ENCODE measurements around the gene STK36. TPM values are rescaled to one million over a fixed set of nuclear protein-coding genes. Genes with fewer than 3 reads are reported as not detected.

The STK36 gene
- total RNA-seq (2014; rRNA removed; shearing (Covaris generic)) = 11.3 and 12.6 TPM in 2 replicates
- 9.4 and 13.2 TPM in 2 replicates for polyA plus RNA-seq (2015; cell fraction: cytosol; rRNA removed)
- polyA plus RNA-seq (2015; cell fraction: nucleus; rRNA removed) = 268 and 351 TPM in 2 replicates

DNA sequence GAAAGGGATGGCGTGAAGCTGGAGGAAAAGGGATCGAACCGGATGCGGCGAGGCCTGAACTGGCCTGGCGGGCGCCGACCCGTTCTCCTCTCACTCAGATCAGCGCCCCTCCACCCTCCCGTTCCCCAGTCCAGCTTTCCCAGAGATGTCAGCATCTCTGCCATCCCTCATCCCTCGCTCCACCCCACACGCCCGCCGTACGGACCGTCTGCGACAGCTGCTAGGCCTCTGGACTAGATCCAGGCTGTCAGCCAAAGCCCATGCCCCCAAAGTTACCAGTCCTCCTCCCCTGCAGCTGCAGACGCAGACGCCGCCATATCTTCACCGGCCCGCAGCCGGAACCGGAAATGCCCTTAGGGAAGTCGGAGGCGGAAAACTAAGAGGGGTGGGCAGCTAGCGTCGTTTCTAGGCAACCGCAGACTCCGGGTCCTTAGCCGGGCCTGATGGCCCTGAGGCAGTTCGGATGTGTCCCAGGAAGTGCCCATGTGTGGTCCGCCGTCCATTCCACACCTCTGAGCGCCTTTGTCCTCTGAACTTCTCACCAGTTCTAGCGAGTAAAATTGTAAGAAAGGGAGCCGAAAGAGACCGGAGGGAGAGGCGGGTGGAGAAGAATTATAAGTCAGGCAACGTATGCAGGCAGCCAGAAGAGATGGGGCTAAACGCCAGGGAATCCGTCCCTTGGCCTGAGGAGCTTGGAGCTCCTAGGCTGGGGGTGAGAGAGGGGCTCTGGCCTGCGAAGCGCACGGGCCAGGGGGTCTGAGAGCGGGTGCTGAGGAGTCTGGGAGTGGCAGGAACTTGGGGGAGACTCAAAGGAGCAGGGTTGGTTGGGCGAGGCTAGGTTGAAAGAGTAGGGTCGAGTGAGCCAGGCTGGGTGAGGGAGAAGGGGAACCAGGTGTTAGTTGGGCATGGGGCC is at the start of gene STK36, which contains the start of gene RNF25:
TSS of gene STK36 (plus strand) at position 433 of the 913 bp plus-strand sequence. CDS start 744 bp downstream, outside the sequence.
TSS of gene RNF25 (minus strand) at position 349 of the 913 bp plus-strand sequence. CDS start at position 317, 32 bp downstream.
- peak; percentile 90 for DNase-seq (ENCODE audit: low read depth, low spot score)
- in situ Hi-C loops (cut with HindIII; ENCODE audit: low pct_unique_long_range_greater_than_20kb, low sequenced_read_pairs) = no loop called here

- in situ Hi-C loops (cut with HindIII; ENCODE audit: low pct_unique_long_range_greater_than_20kb, low sequenced_read_pairs) = no loop called here
- DNase-seq (ENCODE audit: low read depth, low spot score) = no peak
These were observed 49.1 kb upstream of the STK36 start for GRCh38 chr2:218622606-218623365.

DNA sequence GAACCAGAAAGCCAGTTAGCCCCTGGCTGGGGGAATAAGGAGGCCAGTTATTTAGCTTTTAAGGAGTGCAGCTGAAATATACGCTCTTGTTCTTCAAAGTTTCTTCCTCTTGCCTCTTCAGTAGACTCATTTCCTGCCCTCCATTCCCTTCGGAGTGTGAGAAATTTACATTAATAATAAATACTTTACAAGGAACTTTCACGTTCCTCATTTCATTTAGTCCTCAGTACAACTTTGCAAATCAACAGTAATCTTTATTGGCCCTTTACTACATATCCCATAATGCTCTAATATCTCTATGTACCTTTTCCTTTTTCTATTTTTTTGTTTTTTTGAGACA is 48.5 kb upstream of the STK36 start:
- in situ Hi-C loops (cut with HindIII; ENCODE audit: low pct_unique_long_range_greater_than_20kb, low sequenced_read_pairs) = no loop called here

DNA sequence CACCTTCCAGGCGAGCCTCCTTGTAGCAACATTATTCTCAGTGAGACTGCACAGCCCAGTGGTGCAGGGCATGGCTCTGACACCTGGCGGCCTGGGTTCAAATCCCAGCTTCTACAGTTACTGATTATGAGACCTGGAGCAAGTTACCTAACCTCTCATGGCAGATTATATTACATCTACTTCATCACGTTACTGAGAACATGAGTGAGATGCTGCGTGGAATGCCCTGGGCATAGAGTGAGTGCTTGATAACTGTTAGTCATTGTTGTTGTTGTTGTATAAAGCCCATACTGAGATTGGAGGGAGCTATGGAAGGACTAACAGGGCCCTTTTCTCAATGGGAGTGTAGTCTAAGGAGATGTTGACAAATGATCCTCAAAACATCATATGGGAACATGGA is 45.5 kb upstream of the STK36 start:
- DNase-seq (ENCODE audit: low read depth, low spot score) = no peak
- in situ Hi-C loops (cut with HindIII; ENCODE audit: low pct_unique_long_range_greater_than_20kb, low sequenced_read_pairs) = no loop called here

More for the DNA sequence above, 48.5 kb upstream of the STK36 start:
- no peak for DNase-seq (ENCODE audit: low read depth, low spot score)

DNA sequence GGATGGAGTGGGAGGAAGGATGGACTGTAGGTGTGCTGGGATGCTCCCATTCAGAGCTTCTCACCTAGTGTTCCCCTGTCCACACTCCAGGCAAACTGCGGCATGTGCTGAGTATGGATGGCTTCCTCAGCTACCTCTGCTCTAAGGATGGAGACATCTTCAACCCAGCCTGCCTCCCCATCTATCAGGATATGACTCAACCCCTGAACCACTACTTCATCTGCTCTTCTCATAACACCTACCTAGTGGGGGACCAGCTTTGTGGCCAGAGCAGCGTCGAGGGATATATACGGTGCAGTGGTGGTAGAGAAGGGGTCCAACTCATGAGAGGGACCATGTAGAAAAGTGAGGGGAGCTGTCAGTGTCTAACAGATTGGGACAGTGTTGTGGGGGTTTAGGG is 43.9 kb upstream of the STK36 start:
- no peak for DNase-seq (ENCODE audit: low read depth, low spot score)
- in situ Hi-C loops (cut with HindIII; ENCODE audit: low pct_unique_long_range_greater_than_20kb, low sequenced_read_pairs) = no loop called here

- in situ Hi-C loops (cut with HindIII; ENCODE audit: low pct_unique_long_range_greater_than_20kb, low sequenced_read_pairs) = no loop called here
- DNase-seq (ENCODE audit: low read depth, low spot score) = no peak
These were observed 40.0 kb upstream of the STK36 start for GRCh38 chr2:218631837-218632236.

GRCh38 chr2:218635719-218636118 is 36.2 kb upstream of the STK36 start:
- no peak for DNase-seq (ENCODE audit: low read depth, low spot score)
- in situ Hi-C loops (cut with HindIII; ENCODE audit: low pct_unique_long_range_greater_than_20kb, low sequenced_read_pairs) = no loop called here

GRCh38 chr2:218638372-218638771 is 33.5 kb upstream of the STK36 start:
- in situ Hi-C loops (cut with HindIII; ENCODE audit: low pct_unique_long_range_greater_than_20kb, low sequenced_read_pairs) = no loop called here
- DNase-seq (ENCODE audit: low read depth, low spot score) = no peak

DNA sequence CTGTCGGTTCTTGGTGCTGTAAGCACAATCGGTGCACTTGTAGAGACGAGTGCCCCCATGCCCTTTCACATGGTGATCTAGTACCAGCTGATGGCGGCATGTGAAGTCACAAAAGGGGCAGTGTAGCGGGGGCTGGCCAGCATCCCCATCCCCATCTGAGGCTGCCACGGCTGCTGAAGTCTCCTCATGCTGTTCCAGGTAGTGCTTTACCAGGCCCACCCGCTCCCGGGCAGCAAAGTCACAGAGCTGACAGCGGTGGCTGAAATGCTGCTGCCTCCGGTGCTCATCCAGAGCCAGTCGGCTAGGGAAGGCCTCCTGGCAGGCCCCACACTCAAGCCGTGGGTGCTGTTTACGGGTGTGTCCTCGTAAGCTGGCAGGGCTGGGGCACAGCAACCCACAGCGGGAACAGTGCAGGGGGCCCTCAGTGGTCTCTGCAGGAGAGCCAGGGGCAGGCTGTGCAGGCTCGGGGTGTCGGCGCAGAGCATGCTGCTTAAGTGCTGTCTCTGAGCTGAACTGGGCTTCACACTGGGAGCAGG is 29.7 kb upstream of the STK36 start:
- no peak for DNase-seq (ENCODE audit: low read depth, low spot score)
- in situ Hi-C loops (cut with HindIII; ENCODE audit: low pct_unique_long_range_greater_than_20kb, low sequenced_read_pairs) = no loop called here

- DNase-seq (ENCODE audit: low read depth, low spot score) = no peak
- in situ Hi-C loops (cut with HindIII; ENCODE audit: low pct_unique_long_range_greater_than_20kb, low sequenced_read_pairs) = no loop called here
These were observed 29.1 kb upstream of the STK36 start for GRCh38 chr2:218642786-218643185.

DNA sequence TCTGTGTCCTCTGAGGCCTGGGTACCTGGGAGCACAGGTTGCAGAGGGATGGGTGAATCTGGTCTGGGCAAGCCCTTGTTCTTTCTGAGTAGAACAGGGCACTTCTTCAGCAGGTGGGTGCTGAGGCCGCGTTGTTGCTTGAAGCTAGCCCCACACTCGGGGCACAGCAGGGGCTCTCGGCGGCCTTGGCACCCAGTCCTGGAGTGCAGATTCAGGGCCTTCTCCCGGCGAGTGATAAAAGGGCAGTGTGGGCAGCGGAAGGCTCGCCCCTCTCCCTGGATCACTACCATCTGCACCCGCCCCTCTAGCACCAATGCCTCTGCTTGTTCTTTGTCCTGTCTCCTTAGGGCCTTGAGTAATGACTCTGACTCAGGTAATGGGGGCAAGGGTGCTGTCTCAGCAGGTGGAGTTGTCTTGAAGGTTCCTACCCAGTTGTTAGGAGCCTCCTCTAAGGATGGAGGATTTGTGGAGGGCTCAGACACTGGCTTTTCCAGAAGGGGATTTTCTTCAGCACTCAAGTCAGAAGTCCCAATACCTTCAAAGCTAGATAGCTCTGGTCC is 28.1 kb upstream of the STK36 start:
- DNase-seq (ENCODE audit: low read depth, low spot score) = no peak
- in situ Hi-C loops (cut with HindIII; ENCODE audit: low pct_unique_long_range_greater_than_20kb, low sequenced_read_pairs) = no loop called here

- in situ Hi-C loops (cut with HindIII; ENCODE audit: low pct_unique_long_range_greater_than_20kb, low sequenced_read_pairs) = no loop called here
These were observed 27.2 kb upstream of the STK36 start for GRCh38 chr2:218644721-218645120.

GRCh38 chr2:218645126-218645525 is 26.8 kb upstream of the STK36 start:
- no peak for DNase-seq (ENCODE audit: low read depth, low spot score)

More at GRCh38 chr2:218644721-218645120, 27.2 kb upstream of the STK36 start:
- DNase-seq (ENCODE audit: low read depth, low spot score) = no peak

GRCh38 chr2:218648088-218648786 is 23.6 kb upstream of the STK36 start:
- in situ Hi-C loops (cut with HindIII; ENCODE audit: low pct_unique_long_range_greater_than_20kb, low sequenced_read_pairs) = no loop called here
- peak; percentile 83 for DNase-seq (ENCODE audit: low read depth, low spot score)

More at GRCh38 chr2:218645126-218645525, 26.8 kb upstream of the STK36 start:
- in situ Hi-C loops (cut with HindIII; ENCODE audit: low pct_unique_long_range_greater_than_20kb, low sequenced_read_pairs) = no loop called here

DNA sequence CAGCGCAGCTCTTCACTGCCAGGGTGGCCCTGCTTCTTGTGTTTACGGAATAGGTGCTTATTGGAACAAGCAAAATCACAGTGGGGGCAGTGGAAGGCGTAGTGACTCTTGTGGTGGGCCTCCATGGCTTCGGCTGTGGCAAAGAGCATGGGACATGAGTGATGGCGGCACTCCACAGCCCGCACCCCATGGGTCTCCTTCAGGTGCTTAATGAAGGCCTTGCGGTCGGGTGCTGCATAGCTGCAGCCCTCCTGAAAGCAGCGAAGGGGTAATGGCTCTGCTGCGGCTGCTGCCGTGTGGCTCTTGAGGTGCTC is 23.1 kb upstream of the STK36 start:
- in situ Hi-C loops (cut with HindIII; ENCODE audit: low pct_unique_long_range_greater_than_20kb, low sequenced_read_pairs) = no loop called here
- DNase-seq (ENCODE audit: low read depth, low spot score) = no peak

DNA sequence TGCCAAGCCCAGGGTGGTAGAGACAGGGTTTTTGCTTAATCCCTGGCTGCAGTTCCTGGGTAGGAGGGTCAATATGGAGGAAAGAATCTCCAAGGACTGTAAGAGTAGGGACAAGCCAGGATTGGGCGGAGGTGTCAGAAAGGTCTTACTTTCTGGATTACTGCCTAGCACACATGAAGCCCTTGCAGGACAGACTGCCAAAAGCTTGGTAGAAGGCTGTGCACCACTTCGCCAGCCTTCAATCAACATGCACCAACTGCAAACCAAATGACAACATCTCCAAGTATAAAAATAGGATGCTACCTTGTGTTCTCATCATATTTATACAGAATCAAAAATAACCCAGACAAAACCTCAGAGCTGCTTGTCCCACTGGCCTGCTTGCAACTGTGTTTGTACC is 16.1 kb upstream of the STK36 start:
- DNase-seq (ENCODE audit: low read depth, low spot score) = no peak

GRCh38 chr2:218658671-218659257 is 13.1 kb upstream of the STK36 start:
- DNase-seq (ENCODE audit: low read depth, low spot score) = peak; percentile 55
- in situ Hi-C loops (cut with HindIII; ENCODE audit: low pct_unique_long_range_greater_than_20kb, low sequenced_read_pairs) = no loop called here

More for the DNA sequence above, 16.1 kb upstream of the STK36 start:
- in situ Hi-C loops (cut with HindIII; ENCODE audit: low pct_unique_long_range_greater_than_20kb, low sequenced_read_pairs) = no loop called here
